Left renal pelvis (tissue), 4 donors: ENCODE results near the gene TINAGL1. TPM values are rescaled to one million over a fixed set of nuclear protein-coding genes. Genes with fewer than 3 reads are reported as not detected.

Source experiments
- DNase-seq, 4 donors: peaks; one replicate each; pipeline ENCODE4 v3.0.0-alpha.2; 2013; ENCODE audit warnings: low read depth in 4 of 4, low spot score in 3 of 4
- polyA plus RNA-seq, 4 donors: library from polyadenylated mRNA; unstranded; fragments of 120-200 nt; gene quantifications; one replicate each; pipeline ENCODE4 v1.2.1, GENCODE V29; 2013; ENCODE audit not compliant: insufficient read length in 4 of 4

TINAGL1 gene
- polyA plus RNA-seq, 4 donors: 10.3 to 55.4 (median 39.6) TPM

DNA sequence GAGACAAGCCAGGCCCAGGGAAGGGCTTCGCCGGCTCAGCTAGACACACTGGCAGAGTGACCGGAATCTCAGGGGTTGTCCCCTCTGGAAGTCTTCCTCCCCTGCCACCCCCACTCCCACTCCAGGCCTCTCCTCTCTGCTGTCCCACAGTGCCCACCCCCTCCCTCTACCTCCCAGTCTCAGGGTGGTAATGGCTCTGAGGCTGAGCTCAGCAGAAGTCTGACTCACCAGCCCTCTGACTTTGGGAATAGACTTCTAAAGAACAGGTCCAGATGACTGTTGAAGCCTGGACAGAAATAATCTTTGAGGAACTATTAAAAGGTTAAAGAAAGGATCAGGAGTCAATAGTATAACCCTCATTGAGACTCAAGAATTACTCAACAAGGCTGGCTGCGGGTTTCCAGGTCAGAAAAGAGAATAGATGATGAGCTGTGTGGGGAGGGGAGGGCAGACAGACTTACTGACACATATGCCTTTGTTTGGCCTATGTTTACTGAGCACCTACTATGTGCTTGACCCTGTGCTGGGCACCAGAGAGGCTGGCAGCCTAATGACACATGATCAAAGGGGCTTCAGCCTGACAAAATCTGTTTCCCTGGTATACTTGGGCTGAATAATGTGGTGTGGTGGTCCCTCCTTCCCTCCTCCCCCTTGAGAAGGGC, 49.4 kb downstream of the TINAGL1 start:
- DNase-seq: no peak

- DNase-seq: no peak
Measured at GRCh38 chr1:31626223-31627207, 50.2 kb downstream of the TINAGL1 start.

DNA sequence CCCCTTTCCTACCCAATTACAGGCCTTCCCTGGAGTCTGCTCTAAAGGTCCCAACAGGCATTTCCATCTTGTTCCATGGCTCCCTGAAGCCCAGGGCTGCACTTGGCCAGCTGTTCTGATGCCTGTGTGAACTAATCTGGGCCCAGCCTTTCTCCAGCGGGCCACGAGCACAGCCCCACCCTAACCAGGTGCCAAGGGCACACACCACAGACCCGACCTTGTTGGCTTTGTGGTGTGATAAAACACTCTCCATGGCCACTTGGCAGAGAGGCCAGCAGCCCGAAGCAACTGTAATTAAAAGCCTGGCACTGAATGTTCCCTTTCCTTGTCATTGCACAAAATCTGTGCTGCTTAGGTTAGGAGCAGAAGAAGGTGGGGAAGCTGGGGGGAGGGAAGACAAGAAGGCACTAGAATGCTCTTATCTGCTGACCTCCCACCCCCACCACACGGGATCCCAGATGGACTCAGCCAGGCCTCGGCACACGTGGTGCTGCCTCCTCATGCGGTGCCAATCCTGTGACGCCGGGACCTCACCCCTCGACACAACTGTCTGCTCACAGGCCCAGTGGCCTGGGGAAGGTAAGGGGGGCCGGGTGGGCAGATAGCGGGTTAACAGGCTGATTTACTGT, 51.1 kb downstream of the TINAGL1 start:
- no peak for DNase-seq

GRCh38 chr1:31627930-31628559, 51.7 kb downstream of the TINAGL1 start:
- DNase-seq: no peak

GRCh38 chr1:31628931-31629556, 52.7 kb downstream of the TINAGL1 start:
- DNase-seq: no peak

GRCh38 chr1:31632649-31633048, 56.3 kb downstream of the TINAGL1 start:
- no peak for DNase-seq

DNA sequence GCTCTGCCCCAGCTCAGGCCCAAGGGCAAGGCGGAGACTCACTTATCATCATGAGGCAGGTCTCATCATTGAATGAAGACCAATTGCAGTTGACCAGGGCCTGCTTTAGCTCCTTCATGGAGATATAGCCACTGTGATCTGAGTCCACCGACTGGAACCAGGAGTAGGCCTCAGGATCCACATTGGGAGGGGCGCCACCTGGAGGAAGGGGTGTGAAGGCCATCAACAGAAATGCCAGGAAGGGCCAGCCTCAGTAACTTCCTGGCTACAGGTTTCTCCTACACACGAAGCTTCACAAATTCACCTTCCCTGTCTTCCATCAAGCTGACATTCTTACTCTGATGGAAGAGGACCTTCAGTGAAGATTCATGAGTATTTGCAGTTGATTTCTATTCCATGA, 56.8 kb downstream of the TINAGL1 start:
- DNase-seq: no peak

Other genes with a start within 250 kb of the TINAGL1 start
- 10 to 100 TPM; 35.4 to 79.0 (median 63.9) TPM for gene FABP3, start 203.4 kb upstream of the TINAGL1 start, polyA plus RNA-seq
- gene SERINC2, start 163.3 kb upstream of the TINAGL1 start, polyA plus RNA-seq: 10 to 100 TPM in 3 of 4 donors, 1 to 10 TPM in 1; 8.8 to 51.2 (median 41.6) TPM
- under 1 TPM; 0.09 to 0.19 (median 0.17) TPM for gene HCRTR1, start 41.2 kb downstream of the TINAGL1 start, polyA plus RNA-seq
- 10 to 100 TPM; 57.0 to 77.3 (median 75.9) TPM for gene PEF1, start 68.4 kb downstream of the TINAGL1 start, polyA plus RNA-seq
- 100 to 1,000 TPM in 1 of 4 donors, 10 to 100 TPM in 3; 41.0 to 284 (median 54.4) TPM for gene COL16A1, start 127.5 kb downstream of the TINAGL1 start, polyA plus RNA-seq
- 10 to 100 TPM; 12.0 to 26.6 (median 15.8) TPM for gene ADGRB2, start 187.8 kb downstream of the TINAGL1 start, polyA plus RNA-seq
- under 1 TPM in 3 of 4 donors, not detected in 1; 0.26 to 0.37 (median 0.35) TPM for gene SPOCD1, start 239.5 kb downstream of the TINAGL1 start, polyA plus RNA-seq